ENCODE measurements around the gene C5AR1.

DNA sequence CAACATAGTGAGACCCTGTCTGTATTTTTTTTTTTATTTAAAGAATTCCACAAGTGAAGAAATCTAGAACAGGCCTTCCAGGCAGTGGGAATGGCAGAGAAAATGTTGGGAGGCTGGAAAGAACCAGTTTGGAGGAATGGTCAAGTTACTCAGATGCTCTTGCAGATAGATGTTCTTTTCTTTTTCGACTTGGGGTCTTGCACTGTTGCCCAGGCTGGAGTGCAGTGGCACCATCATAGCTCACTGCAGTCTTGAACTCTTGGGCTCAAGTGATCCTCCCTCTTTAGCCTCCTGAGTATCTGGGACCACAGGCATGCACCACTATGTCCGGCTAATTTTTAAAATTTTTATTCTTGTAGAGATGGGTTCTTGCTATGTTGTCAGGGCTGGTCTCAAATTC lies 662 bp downstream of the C5AR1 start:
- no peak for TF ChIP-seq EZH2 (IDR thresholded peaks at IDR 0.05; ENCODE audit: borderline replicate concordance, low read depth, low read length, poor library complexity, severe bottlenecking)
- TF ChIP-seq, protein P1, sequence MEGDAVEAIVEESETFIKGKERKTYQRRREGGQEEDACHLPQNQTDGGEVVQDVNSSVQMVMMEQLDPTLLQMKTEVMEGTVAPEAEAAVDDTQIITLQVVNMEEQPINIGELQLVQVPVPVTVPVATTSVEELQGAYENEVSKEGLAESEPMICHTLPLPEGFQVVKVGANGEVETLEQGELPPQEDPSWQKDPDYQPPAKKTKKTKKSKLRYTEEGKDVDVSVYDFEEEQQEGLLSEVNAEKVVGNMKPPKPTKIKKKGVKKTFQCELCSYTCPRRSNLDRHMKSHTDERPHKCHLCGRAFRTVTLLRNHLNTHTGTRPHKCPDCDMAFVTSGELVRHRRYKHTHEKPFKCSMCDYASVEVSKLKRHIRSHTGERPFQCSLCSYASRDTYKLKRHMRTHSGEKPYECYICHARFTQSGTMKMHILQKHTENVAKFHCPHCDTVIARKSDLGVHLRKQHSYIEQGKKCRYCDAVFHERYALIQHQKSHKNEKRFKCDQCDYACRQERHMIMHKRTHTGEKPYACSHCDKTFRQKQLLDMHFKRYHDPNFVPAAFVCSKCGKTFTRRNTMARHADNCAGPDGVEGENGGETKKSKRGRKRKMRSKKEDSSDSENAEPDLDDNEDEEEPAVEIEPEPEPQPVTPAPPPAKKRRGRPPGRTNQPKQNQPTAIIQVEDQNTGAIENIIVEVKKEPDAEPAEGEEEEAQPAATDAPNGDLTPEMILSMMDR (conservative IDR thresholded peaks at IDR 0.05; ENCODE audit: low read depth, low read length) = no peak
